ENCODE results near the gene HMGB2.

Gene HMGB2

GRCh38 chr4:173291899-173292298 lies 42.3 kb downstream of the HMGB2 start:
- Histone ChIP-seq H3K4me1 (ENCODE audit: control insufficient read depth in 1 of 2, insufficient read depth in 2 of 2, low read length in 2 of 2) (peaks cover 0 to 15% of the 10 kb centered on the region in 2 donors), H3K27me3 (ENCODE audit: control insufficient read depth in 1 of 2, insufficient read depth in 2 of 2, low read length in 2 of 2) (no peaks in the 10 kb centered on the region), H3K9me3 (ENCODE audit: control insufficient read depth in 1 of 2, low read length in 2 of 2) (peaks cover 6 to 7% of the 10 kb centered on the region in 2 donors)

GRCh38 chr4:173289353-173289727 lies 44.8 kb downstream of the HMGB2 start:
- Histone ChIP-seq H3K9me3 (ENCODE audit: control insufficient read depth in 1 of 2, low read length in 2 of 2) (peaks cover 16 to 28% of the 10 kb centered on the region in 2 donors), H3K4me3 (ENCODE audit: low read depth in 1 of 2, low read length in 2 of 2) (peak overlapping the region; percentile 31 to 45), H3K27ac (ENCODE audit: low read depth, low read length) (no peak overlapping the region), H3K9ac (ENCODE audit: low read depth in 1 of 2, low read length in 2 of 2) (no peak overlapping the region), H3K4me1 (ENCODE audit: control insufficient read depth in 1 of 2, insufficient read depth in 2 of 2, low read length in 2 of 2) (peaks cover 0 to 15% of the 10 kb centered on the region in 2 donors), H3K27me3 (ENCODE audit: control insufficient read depth in 1 of 2, insufficient read depth in 2 of 2, low read length in 2 of 2) (no peaks in the 10 kb centered on the region), H3K36me3 (ENCODE audit: control insufficient read depth in 1 of 2, insufficient read depth in 2 of 2, low read length in 2 of 2) (peaks cover 7 to 17% of the 10 kb centered on the region in 2 donors)

More at GRCh38 chr4:173291899-173292298, 42.3 kb downstream of the HMGB2 start:
- Histone ChIP-seq H3K27ac (ENCODE audit: low read depth, low read length) (no peak overlapping the region), H3K4me3 (ENCODE audit: low read depth in 1 of 2, low read length in 2 of 2) (no peak overlapping the region), H3K36me3 (ENCODE audit: control insufficient read depth in 1 of 2, insufficient read depth in 2 of 2, low read length in 2 of 2) (peaks cover 8 to 15% of the 10 kb centered on the region in 2 donors), H3K9ac (ENCODE audit: low read depth in 1 of 2, low read length in 2 of 2) (no peak overlapping the region)

GRCh38 chr4:173288698-173289352 lies 45.3 kb downstream of the HMGB2 start:
- peaks cover 6 to 15% of the 10 kb centered on the region in 2 donors for H3K36me3 ChIP-seq (ENCODE audit: control insufficient read depth in 1 of 2, insufficient read depth in 2 of 2, low read length in 2 of 2)
- peak overlapping the region; percentile 31 to 45 for H3K4me3 ChIP-seq (ENCODE audit: low read depth in 1 of 2, low read length in 2 of 2)
- H3K27ac ChIP-seq (ENCODE audit: low read depth, low read length) = no peak overlapping the region
- H3K9ac ChIP-seq (ENCODE audit: low read depth in 1 of 2, low read length in 2 of 2) = no peak overlapping the region
- no peaks in the 10 kb centered on the region for H3K27me3 ChIP-seq (ENCODE audit: control insufficient read depth in 1 of 2, insufficient read depth in 2 of 2, low read length in 2 of 2)
- peaks cover 0 to 15% of the 10 kb centered on the region in 2 donors for H3K4me1 ChIP-seq (ENCODE audit: control insufficient read depth in 1 of 2, insufficient read depth in 2 of 2, low read length in 2 of 2)
- peaks cover 19 to 33% of the 10 kb centered on the region in 2 donors for H3K9me3 ChIP-seq (ENCODE audit: control insufficient read depth in 1 of 2, low read length in 2 of 2)

DNA sequence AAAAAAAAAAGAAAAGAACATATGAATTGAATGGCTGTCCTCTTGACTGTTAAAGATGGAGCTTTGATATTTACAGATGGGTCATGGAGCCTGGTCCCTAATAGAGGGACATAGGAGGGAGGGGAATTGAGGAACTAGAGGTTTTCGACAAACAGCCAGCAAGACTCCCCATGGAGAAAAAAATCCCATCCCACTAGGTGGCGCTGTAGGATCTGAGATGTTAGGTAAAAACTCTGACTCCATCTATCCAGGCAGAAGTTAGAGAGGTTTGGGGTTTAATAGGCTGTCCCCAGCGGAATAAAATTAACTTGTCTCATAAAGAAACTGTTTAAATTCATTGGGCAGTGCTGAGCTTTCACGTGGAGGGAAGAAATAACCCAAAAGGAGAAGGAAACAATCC lies 45.9 kb downstream of the HMGB2 start:
- Histone ChIP-seq H3K9me3 (ENCODE audit: control insufficient read depth in 1 of 2, low read length in 2 of 2) (peaks cover 21 to 33% of the 10 kb centered on the region in 2 donors), H3K4me1 (ENCODE audit: control insufficient read depth in 1 of 2, insufficient read depth in 2 of 2, low read length in 2 of 2) (peaks cover 0 to 15% of the 10 kb centered on the region in 2 donors), H3K27me3 (ENCODE audit: control insufficient read depth in 1 of 2, insufficient read depth in 2 of 2, low read length in 2 of 2) (no peaks in the 10 kb centered on the region), H3K27ac (ENCODE audit: low read depth, low read length) (no peak overlapping the region), H3K4me3 (ENCODE audit: low read depth in 1 of 2, low read length in 2 of 2) (no peak overlapping the region), H3K9ac (ENCODE audit: low read depth in 1 of 2, low read length in 2 of 2) (no peak overlapping the region), H3K36me3 (ENCODE audit: control insufficient read depth in 1 of 2, insufficient read depth in 2 of 2, low read length in 2 of 2) (peaks cover 3 to 11% of the 10 kb centered on the region in 2 donors)

DNA sequence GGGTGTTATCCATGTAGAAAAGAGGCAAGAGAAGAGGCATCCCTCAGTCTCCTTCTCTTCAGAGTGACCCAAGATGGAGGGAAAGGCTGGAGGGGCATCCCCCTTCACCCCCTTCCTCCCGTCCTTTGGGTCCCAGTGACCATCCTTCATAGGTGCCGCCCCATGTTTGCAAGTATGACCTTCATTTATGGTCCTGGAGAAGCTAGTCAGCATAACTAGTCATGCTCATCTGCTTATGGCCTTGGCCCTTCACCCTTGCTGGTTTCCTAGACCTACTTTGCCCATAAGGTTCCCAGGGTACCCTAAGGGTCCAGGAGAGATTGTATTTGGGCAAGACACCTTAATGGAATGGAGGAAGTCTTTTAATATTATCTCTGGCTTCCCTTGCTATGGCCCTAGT lies 46.7 kb downstream of the HMGB2 start:
- Histone ChIP-seq H3K27me3 (ENCODE audit: control insufficient read depth in 1 of 2, insufficient read depth in 2 of 2, low read length in 2 of 2) (no peaks in the 10 kb centered on the region), H3K36me3 (ENCODE audit: control insufficient read depth in 1 of 2, insufficient read depth in 2 of 2, low read length in 2 of 2) (peaks cover 3 to 11% of the 10 kb centered on the region in 2 donors), H3K27ac (ENCODE audit: low read depth, low read length) (no peak overlapping the region), H3K4me1 (ENCODE audit: control insufficient read depth in 1 of 2, insufficient read depth in 2 of 2, low read length in 2 of 2) (peaks cover 0 to 15% of the 10 kb centered on the region in 2 donors), H3K9me3 (ENCODE audit: control insufficient read depth in 1 of 2, low read length in 2 of 2) (peaks cover 25 to 33% of the 10 kb centered on the region in 2 donors), H3K9ac (ENCODE audit: low read depth in 1 of 2, low read length in 2 of 2) (no peak overlapping the region), H3K4me3 (ENCODE audit: low read depth in 1 of 2, low read length in 2 of 2) (no peak overlapping the region)

DNA sequence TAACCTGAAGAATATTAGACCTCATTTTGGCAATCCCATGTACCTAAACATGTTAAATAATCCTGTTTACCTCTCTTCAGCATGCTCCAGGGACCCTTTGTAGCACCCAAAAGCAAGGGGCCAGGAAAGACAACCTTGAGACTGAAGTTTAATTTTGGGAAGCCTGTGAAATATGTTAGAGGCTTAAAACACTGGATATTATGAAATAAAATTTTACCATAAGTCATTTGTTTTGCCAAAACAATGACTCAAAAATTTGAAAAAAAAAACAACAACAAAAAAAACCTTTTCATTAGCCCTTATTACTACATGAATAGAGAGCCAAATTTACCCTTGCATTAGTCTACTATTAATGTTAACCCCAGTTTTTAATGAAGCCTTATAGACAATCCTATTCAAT lies 49.7 kb downstream of the HMGB2 start:
- H3K27me3 ChIP-seq (ENCODE audit: control insufficient read depth in 1 of 2, insufficient read depth in 2 of 2, low read length in 2 of 2) = no peaks in the 10 kb centered on the region
- peaks cover 3 to 20% of the 10 kb centered on the region in 2 donors for H3K36me3 ChIP-seq (ENCODE audit: control insufficient read depth in 1 of 2, insufficient read depth in 2 of 2, low read length in 2 of 2)
- no peak overlapping the region for H3K27ac ChIP-seq (ENCODE audit: low read depth, low read length)
- H3K4me1 ChIP-seq (ENCODE audit: control insufficient read depth in 1 of 2, insufficient read depth in 2 of 2, low read length in 2 of 2) = peaks cover 0 to 10% of the 10 kb centered on the region in 2 donors
- no peak overlapping the region for H3K9ac ChIP-seq (ENCODE audit: low read depth in 1 of 2, low read length in 2 of 2)
- peaks cover 25 to 33% of the 10 kb centered on the region in 2 donors for H3K9me3 ChIP-seq (ENCODE audit: control insufficient read depth in 1 of 2, low read length in 2 of 2)
- no peak overlapping the region for H3K4me3 ChIP-seq (ENCODE audit: low read depth in 1 of 2, low read length in 2 of 2)

DNA sequence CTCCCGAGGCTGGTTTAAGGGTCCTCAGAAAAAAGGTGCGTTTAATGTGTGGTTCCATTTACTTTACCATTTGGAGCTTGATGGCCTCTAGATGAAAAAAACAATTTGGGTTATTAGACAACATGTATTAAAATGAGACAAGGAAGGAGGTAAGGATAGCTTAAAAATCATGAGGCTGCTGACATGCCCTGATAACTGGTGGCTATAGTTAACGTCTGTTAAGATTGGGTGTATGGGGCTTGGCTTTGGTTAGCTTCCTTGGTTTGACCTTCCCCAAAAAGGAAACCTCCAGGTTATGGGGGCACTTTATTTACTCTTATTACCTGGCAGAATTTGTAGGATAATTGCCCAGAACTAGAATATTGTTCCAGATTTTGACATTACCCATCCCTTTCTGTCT lies 51.5 kb downstream of the HMGB2 start:
- Histone ChIP-seq H3K27me3 (ENCODE audit: control insufficient read depth in 1 of 2, insufficient read depth in 2 of 2, low read length in 2 of 2) (no peaks in the 10 kb centered on the region), H3K9me3 (ENCODE audit: control insufficient read depth in 1 of 2, low read length in 2 of 2) (peaks cover 25 to 33% of the 10 kb centered on the region in 2 donors), H3K4me3 (ENCODE audit: low read depth in 1 of 2, low read length in 2 of 2) (no peak overlapping the region), H3K36me3 (ENCODE audit: control insufficient read depth in 1 of 2, insufficient read depth in 2 of 2, low read length in 2 of 2) (peaks cover 3 to 20% of the 10 kb centered on the region in 2 donors), H3K27ac (ENCODE audit: low read depth, low read length) (no peak overlapping the region), H3K9ac (ENCODE audit: low read depth in 1 of 2, low read length in 2 of 2) (no peak overlapping the region), H3K4me1 (ENCODE audit: control insufficient read depth in 1 of 2, insufficient read depth in 2 of 2, low read length in 2 of 2) (no peaks in the 10 kb centered on the region)

GRCh38 chr4:173282256-173282562 lies 51.9 kb downstream of the HMGB2 start:
- H3K27ac ChIP-seq (ENCODE audit: low read depth, low read length) = no peak overlapping the region
- H3K9me3 ChIP-seq (ENCODE audit: control insufficient read depth in 1 of 2, low read length in 2 of 2) = peaks cover 22 to 29% of the 10 kb centered on the region in 2 donors
- no peak overlapping the region for H3K4me3 ChIP-seq (ENCODE audit: low read depth in 1 of 2, low read length in 2 of 2)
- peaks cover 3 to 20% of the 10 kb centered on the region in 2 donors for H3K36me3 ChIP-seq (ENCODE audit: control insufficient read depth in 1 of 2, insufficient read depth in 2 of 2, low read length in 2 of 2)
- no peak overlapping the region for H3K9ac ChIP-seq (ENCODE audit: low read depth in 1 of 2, low read length in 2 of 2)
- H3K27me3 ChIP-seq (ENCODE audit: control insufficient read depth in 1 of 2, insufficient read depth in 2 of 2, low read length in 2 of 2) = no peaks in the 10 kb centered on the region
- H3K4me1 ChIP-seq (ENCODE audit: control insufficient read depth in 1 of 2, insufficient read depth in 2 of 2, low read length in 2 of 2) = no peaks in the 10 kb centered on the region

GRCh38 chr4:173281406-173282255 lies 52.5 kb downstream of the HMGB2 start:
- H3K4me3 ChIP-seq (ENCODE audit: low read depth in 1 of 2, low read length in 2 of 2) = no peak overlapping the region
- peaks cover 3 to 18% of the 10 kb centered on the region in 2 donors for H3K36me3 ChIP-seq (ENCODE audit: control insufficient read depth in 1 of 2, insufficient read depth in 2 of 2, low read length in 2 of 2)
- peaks cover 20 to 26% of the 10 kb centered on the region in 2 donors for H3K9me3 ChIP-seq (ENCODE audit: control insufficient read depth in 1 of 2, low read length in 2 of 2)
- no peaks in the 10 kb centered on the region for H3K4me1 ChIP-seq (ENCODE audit: control insufficient read depth in 1 of 2, insufficient read depth in 2 of 2, low read length in 2 of 2)
- no peak overlapping the region for H3K27ac ChIP-seq (ENCODE audit: low read depth, low read length)
- no peaks in the 10 kb centered on the region for H3K27me3 ChIP-seq (ENCODE audit: control insufficient read depth in 1 of 2, insufficient read depth in 2 of 2, low read length in 2 of 2)
- H3K9ac ChIP-seq (ENCODE audit: low read depth in 1 of 2, low read length in 2 of 2) = no peak overlapping the region
